Spleen (tissue), 11 donors: ENCODE measurements around the gene TRNP1. TPM values are rescaled to one million over a fixed set of nuclear protein-coding genes. Genes with fewer than 3 reads are reported as not detected.

ENCODE experiments used
- DNase-seq: peaks from one replicate; pipeline ENCODE4 v3.0.0-alpha.2; 2020
- H3K27ac ChIP-seq, 8 donors: fragments of 200-600 bp; sonication (generic) in 7 of 8; 1 replicate in 4 of 8; 2 replicates in 4 of 8; pipeline versions ENCODE4 v1.5.0 to v1.8.0; 2016 to 2021; ENCODE audit warnings: inconsistent platforms in 4 of 8, mild to moderate bottlenecking in 4 of 8, moderate library complexity in 1 of 8
- H3K27me3 ChIP-seq, 7 donors: fragments of 200-600 bp; sonication (generic) in 6 of 7; replicated peaks in 1 of 7; 1 replicate in 4 of 7; 2 replicates in 3 of 7; pipeline versions ENCODE4 v1.5.0 to v1.8.0; 2016 to 2021; ENCODE audit warnings: inconsistent platforms in 3 of 7, mild to moderate bottlenecking in 1 of 7
- H3K36me3 ChIP-seq, 6 donors: fragments of 200-600 bp; sonication (generic) in 5 of 6; 1 replicate in 4 of 6; 2 replicates in 2 of 6; pipeline versions ENCODE4 v1.5.0 to v1.8.0; 2016 to 2021; ENCODE audit warnings: inconsistent platforms in 2 of 6
- H3K4me1 ChIP-seq, 6 donors: fragments of 200-600 bp; sonication (generic) in 5 of 6; 1 replicate in 3 of 6; 2 replicates in 3 of 6; pipeline versions ENCODE4 v1.5.0 to v1.8.0; 2016 to 2021; ENCODE audit warnings: inconsistent platforms in 3 of 6
- H3K4me3 ChIP-seq, 8 donors: fragments of 200-600 bp; sonication (generic) in 7 of 8; 1 replicate in 4 of 8; 2 replicates in 4 of 8; pipeline versions ENCODE4 v1.5.0 to v1.8.0; 2016 to 2021; ENCODE audit warnings: inconsistent platforms in 4 of 8, mild to moderate bottlenecking in 4 of 8, moderate library complexity in 2 of 8
- H3K9me3 ChIP-seq, 8 donors: fragments of 200-600 bp; sonication (generic) in 7 of 8; 1 replicate in 4 of 8; 2 replicates in 4 of 8; pipeline versions ENCODE4 v1.5.0 to v1.8.0; 2016 to 2021; ENCODE audit warnings: inconsistent platforms in 4 of 8
- CTCF ChIP-seq, 11 experiments: fragments of 200-600 bp in 7 of 11; fragments of 450-650 bp in 4 of 11; sonication (generic) in 4 of 11; IDR thresholded peaks in 8 of 11; conservative IDR thresholded peaks in 3 of 11; 1 replicate in 7 of 11; 2 replicates in 4 of 11; pipeline versions ENCODE4 v1.4.0 to v1.8.0; 2016 to 2021; ENCODE audit warnings: antibody characterized with exemption in 11 of 11, inconsistent platforms in 4 of 11, mild to moderate bottlenecking in 1 of 11
- POLR2A ChIP-seq, 3 donors: fragments of 450-650 bp; IDR thresholded peaks; one replicate each; pipeline ENCODE4 v1.5.1; 2017; ENCODE audit warnings: antibody characterized with exemption in 3 of 3, mild to moderate bottlenecking in 1 of 3
- POLR2AphosphoS5 ChIP-seq, 3 donors: sonication (generic); formaldehyde crosslinking; IDR thresholded peaks; one replicate each; pipeline ENCODE4 v1.5.1; 2017; ENCODE audit warnings: antibody characterized with exemption in 3 of 3
- WGBS, 5 donors: extraction: QIAGEN DNeasy Blood & Tissue Kit in 3 of 5; methylation state at CpG; one replicate each; pipeline versions ENCODE4 v1.1.5 to v1.1.7; 2013 to 2018; 5-methylcytosine and 5-hydroxymethylcytosine counted together
- intact Hi-C: fragments of 100-400 bp; cut with DNase I; formaldehyde crosslinking; loops from one replicate; pipeline ENCODE4 v1.15.0; 2023; ENCODE audit warnings: low total_unique reads
- polyA plus RNA-seq, 3 donors: library from polyadenylated mRNA; stranded (reverse); fragments of 200-250 nt; gene quantifications; one replicate each; pipeline ENCODE4 v1.2.1, GENCODE V29; 2013
- total RNA-seq, 7 donors: library from RNA; depleted of rRNA in 3 of 7; stranded (reverse); fragments of >200 nt in 3 of 7; fragmentation: NEBNext Ultra II Directional in 4 of 7; extraction: Animal tissue kit (Norgen Biotek cat#: 25700) in 4 of 7; gene quantifications; one replicate each; pipeline versions ENCODE4 v1.1.0 to v1.2.1, GENCODE V29; 2016 to 2021
- donor health status: healthy with polysubstance abuse.
- donor health status: DM: no; HTN: no; CAD: no; lungs with moderate emphysema.
- donor health status: DM: no; HTN: no; CAD: no.
- donor health status: Bipolar disorder and iron deficiency.
- donor health status: healthy.
- donor health status: DM: no; HTN: no; CAD: no.
- donor health status: DM: yes; HTN: yes; CAD: no.

TRNP1 gene
- total and polyA plus RNA-seq, 10 donors, result 3.1 to 18.1 (median 6.5) TPM

GRCh38 chr1:27017207-27017606 is 23.7 kb downstream of the TRNP1 start:
- TF ChIP-seq POLR2AphosphoS5 (IDR thresholded peaks at IDR 0.05) (no peak), CTCF (IDR thresholded peaks at IDR 0.05 in 8 of 11, conservative IDR thresholded peaks at IDR 0.05 in 3 of 11) (no peak), POLR2A (IDR thresholded peaks at IDR 0.05) (no peak)
- Histone ChIP-seq H3K27ac (no peak overlapping the region), H3K4me3 (no peak overlapping the region), H3K27me3 (peaks cover 0 to 12% (median 5%) of the 10 kb centered on the region in 7 donors), H3K9me3 (no peaks in the 10 kb centered on the region), H3K4me1 (peaks cover 0 to 20% (median 14%) of the 10 kb centered on the region in 6 donors), H3K36me3 (no peaks in the 10 kb centered on the region)
- intact Hi-C loops, result no loop called here
- DNase-seq, result no peak
- WGBS, 5 donors, result 87 to 96% (median 91%) methylated on average over 4 of the region's 4 CpGs

DNA sequence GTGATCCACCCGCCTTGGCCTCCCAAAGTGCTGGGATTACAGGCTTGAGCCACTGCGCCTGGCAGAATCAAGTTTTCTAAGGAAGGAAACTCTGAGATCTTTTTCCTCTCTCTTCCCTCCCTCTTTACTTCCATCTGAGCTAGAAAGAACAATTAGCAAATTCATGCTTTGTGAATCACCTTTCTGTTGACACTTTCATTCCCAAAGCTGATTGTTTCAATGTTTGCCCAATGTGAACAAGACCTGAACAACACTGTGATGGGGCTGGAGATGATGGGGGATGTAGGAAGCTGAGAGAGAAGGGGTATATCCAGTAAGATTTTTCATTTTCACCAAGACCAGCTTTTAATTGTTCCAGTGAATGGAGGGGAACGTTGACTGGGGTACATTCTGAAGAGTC is 24.8 kb downstream of the TRNP1 start:
- H3K9me3 ChIP-seq, result no peaks in the 10 kb centered on the region
- no peak for DNase-seq
- H3K4me3 ChIP-seq, result no peak overlapping the region
- no peak overlapping the region for H3K27ac ChIP-seq
- WGBS, 5 donors, result 84 to 90% (median 86%) methylated on average over 3 of the region's 3 CpGs
- H3K4me1 ChIP-seq, result peaks cover 0 to 9% (median 3%) of the 10 kb centered on the region in 6 donors
- intact Hi-C loops, result no loop called here
- H3K36me3 ChIP-seq, result no peaks in the 10 kb centered on the region
- peaks cover 0 to 1% (median 0%) of the 10 kb centered on the region in 7 donors for H3K27me3 ChIP-seq
- TF ChIP-seq POLR2A (IDR thresholded peaks at IDR 0.05), result no peak
- TF ChIP-seq CTCF (IDR thresholded peaks at IDR 0.05 in 8 of 11, conservative IDR thresholded peaks at IDR 0.05 in 3 of 11), result no peak
- no peak for TF ChIP-seq POLR2AphosphoS5 (IDR thresholded peaks at IDR 0.05)

DNA sequence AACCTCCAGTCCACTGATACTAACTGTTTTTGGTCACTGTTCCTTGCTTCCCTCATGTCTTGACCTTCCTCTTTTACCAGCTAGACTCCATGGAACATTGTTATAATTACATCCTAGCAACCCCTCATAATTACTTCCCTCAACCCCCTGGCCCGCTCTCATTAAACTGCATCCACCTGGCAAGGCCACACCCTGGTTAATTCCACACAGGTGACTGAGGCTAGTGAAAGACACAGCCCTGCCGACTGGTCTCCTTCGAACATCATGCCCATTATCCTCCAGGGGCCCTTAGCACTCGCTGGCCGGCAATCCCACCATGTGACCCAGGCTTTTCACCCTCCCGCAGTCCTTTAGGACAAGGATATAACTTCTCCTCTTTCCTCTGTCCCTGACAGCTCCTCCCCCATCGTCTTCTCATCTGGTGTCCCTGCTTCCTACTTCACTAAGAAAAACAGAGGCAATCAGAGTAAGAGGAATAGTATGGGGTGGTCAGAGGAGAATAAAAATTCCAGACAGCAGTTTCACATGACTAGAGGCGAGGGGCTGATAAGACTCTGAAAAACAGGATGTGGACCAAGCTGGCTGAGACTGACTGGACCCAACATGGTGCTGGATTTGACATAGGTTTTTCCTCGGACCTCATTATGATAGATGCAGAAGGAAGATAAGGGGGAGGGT is 28.0 kb downstream of the TRNP1 start:
- Histone ChIP-seq H3K4me1 (no peaks in the 10 kb centered on the region), H3K36me3 (no peaks in the 10 kb centered on the region), H3K27ac (no peak overlapping the region), H3K9me3 (no peaks in the 10 kb centered on the region), H3K27me3 (no peaks in the 10 kb centered on the region), H3K4me3 (no peak overlapping the region)
- 61 to 72% (median 67%) methylated on average over 9 of the region's 9 CpGs for WGBS, 5 donors
- intact Hi-C loops, result no loop called here
- TF ChIP-seq POLR2AphosphoS5 (IDR thresholded peaks at IDR 0.05), result no peak
- no peak for TF ChIP-seq CTCF (IDR thresholded peaks at IDR 0.05 in 8 of 11, conservative IDR thresholded peaks at IDR 0.05 in 3 of 11)
- TF ChIP-seq POLR2A (IDR thresholded peaks at IDR 0.05), result no peak
- no peak for DNase-seq

GRCh38 chr1:27025718-27026117 is 32.2 kb downstream of the TRNP1 start:
- H3K27me3 ChIP-seq, result no peaks in the 10 kb centered on the region
- H3K4me3 ChIP-seq, result no peak overlapping the region
- 89 to 99% (median 97%) methylated on average over 4 of the region's 4 CpGs for WGBS, 5 donors
- no peaks in the 10 kb centered on the region for H3K36me3 ChIP-seq
- no peaks in the 10 kb centered on the region for H3K9me3 ChIP-seq
- intact Hi-C loops, result no loop called here
- TF ChIP-seq POLR2AphosphoS5 (IDR thresholded peaks at IDR 0.05) (no peak), POLR2A (IDR thresholded peaks at IDR 0.05) (no peak)
- H3K27ac ChIP-seq, result no peak overlapping the region
- DNase-seq, result no peak
- H3K4me1 ChIP-seq, result peaks cover 0 to 13% (median 0%) of the 10 kb centered on the region in 6 donors
